ENCODE data around the gene ADRA2A. TPM values are rescaled to one million over a fixed set of nuclear protein-coding genes. Genes with fewer than 3 reads are reported as not detected.

The ADRA2A gene
- total RNA-seq, result 3.8 TPM
- long read RNA-seq, transcript ADRA2A-201 (1 exons, 3,745 nt), result major isoform, 9 of 9 reads
- long read RNA-seq, partial matches to known transcripts, result 0 of 9 reads
- long read RNA-seq, other reads (novel, unspliced or antisense), result 0 of 9 reads

DNA sequence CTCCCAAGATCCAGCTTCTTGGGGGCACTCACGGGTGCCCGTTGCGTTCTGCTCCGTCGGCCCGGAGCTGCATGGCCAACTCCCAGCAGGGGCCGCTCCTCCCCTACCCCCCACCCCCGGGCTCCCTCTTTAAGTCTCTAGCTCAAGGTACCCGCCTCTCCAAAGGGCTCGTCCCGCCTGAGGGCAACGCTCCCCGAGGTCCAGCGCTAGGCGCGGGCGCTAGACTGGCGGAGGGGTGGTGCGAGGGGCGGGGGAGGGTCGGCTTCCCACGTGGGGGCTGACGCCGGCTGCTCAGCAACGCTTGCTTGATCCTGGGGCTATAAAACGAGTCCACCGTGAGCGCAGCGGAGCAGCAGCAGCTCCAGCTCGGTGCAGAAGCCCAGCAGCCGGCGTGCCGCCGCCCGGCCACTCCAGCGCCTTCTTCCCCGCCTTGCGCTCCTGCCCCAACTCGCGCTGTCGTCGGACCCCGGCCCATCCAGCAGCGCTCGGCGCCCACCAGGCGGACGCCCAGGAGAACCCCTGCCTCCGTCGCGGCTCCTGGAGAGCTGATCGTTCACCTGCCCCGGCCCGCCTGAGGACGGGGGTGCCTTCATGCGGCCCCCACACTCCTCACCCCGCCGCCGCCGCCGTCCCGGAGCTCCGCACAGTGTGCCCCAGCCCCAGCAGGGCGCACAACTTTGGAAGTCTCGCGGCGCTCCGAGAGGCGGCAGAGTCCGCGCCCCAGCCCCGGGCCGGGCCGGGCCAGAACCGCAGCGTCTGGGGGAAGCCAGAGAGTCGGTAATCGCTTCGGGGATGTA lies at the start of gene ADRA2A:
Gene ADRA2A (plus strand): TSS at position 348 of the 797 bp plus-strand sequence. CDS start 968 bp downstream, outside the sequence.
- intact Hi-C loops (cut with DNase I), result no loop called here
- peaks cover 72% of the 10 kb centered on the region for H3K27me3 ChIP-seq (ENCODE audit: low read depth)
- peak; percentile 72 for ATAC-seq
- no peaks in the 10 kb centered on the region for H3K9me3 ChIP-seq
- peak; percentile 57 for DNase-seq
- H3K36me3 ChIP-seq, result no peaks in the 10 kb centered on the region
- H3K27ac ChIP-seq, result peak within 1 kb of the TSS; percentile 50
- H3K4me1 ChIP-seq, result peaks cover 24% of the 10 kb centered on the region
- TF ChIP-seq, protein P1, sequence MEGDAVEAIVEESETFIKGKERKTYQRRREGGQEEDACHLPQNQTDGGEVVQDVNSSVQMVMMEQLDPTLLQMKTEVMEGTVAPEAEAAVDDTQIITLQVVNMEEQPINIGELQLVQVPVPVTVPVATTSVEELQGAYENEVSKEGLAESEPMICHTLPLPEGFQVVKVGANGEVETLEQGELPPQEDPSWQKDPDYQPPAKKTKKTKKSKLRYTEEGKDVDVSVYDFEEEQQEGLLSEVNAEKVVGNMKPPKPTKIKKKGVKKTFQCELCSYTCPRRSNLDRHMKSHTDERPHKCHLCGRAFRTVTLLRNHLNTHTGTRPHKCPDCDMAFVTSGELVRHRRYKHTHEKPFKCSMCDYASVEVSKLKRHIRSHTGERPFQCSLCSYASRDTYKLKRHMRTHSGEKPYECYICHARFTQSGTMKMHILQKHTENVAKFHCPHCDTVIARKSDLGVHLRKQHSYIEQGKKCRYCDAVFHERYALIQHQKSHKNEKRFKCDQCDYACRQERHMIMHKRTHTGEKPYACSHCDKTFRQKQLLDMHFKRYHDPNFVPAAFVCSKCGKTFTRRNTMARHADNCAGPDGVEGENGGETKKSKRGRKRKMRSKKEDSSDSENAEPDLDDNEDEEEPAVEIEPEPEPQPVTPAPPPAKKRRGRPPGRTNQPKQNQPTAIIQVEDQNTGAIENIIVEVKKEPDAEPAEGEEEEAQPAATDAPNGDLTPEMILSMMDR (IDR thresholded peaks at IDR 0.05), result no peak
- peak within 1 kb of the TSS; percentile 59 for H3K4me3 ChIP-seq

DNA sequence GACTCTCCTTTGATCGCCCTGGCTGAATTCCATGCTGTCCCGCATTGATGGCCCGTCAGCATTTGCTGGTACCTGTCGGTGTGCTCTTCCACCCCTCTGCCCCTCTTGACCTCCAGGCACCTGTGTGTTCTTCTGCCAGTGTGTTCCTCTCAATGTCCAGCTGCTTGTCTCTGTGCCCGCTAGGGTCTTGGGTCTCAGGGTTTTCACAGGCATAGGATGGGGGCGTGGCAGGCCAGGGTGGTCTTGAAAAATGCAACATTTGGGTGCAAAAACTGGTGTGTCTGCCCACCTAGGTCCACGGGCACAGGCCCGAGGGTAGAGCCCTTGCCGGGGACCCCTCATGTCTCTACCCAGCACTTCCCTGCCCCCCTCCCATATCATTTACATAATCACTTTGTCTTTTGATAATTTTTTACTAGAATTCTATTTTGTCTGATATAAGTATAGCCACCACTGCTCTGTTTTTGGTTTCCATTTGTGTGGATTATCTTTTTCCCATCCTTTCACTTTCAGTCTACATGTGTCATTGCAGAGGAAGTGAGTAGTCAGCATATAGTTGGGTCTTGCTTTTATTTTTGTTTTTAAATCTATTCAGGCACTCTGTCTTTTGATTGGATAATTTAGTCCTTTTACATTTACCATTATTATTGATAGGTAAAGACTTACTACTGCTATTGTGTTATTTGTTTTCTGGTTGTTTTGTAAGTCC lies 46.6 kb upstream of the ADRA2A start:
- H3K4me3 ChIP-seq, result no peak overlapping the region
- H3K9me3 ChIP-seq, result peaks cover 4% of the 10 kb centered on the region
- peak; percentile 30 for DNase-seq
- ATAC-seq, result no peak
- no peaks in the 10 kb centered on the region for H3K27me3 ChIP-seq (ENCODE audit: low read depth)
- TF ChIP-seq, protein P1 (IDR thresholded peaks at IDR 0.05), result no peak
- H3K4me1 ChIP-seq, result no peaks in the 10 kb centered on the region
- no peak overlapping the region for H3K27ac ChIP-seq
- intact Hi-C loops (cut with DNase I), result no loop called here
- no peaks in the 10 kb centered on the region for H3K36me3 ChIP-seq

DNA sequence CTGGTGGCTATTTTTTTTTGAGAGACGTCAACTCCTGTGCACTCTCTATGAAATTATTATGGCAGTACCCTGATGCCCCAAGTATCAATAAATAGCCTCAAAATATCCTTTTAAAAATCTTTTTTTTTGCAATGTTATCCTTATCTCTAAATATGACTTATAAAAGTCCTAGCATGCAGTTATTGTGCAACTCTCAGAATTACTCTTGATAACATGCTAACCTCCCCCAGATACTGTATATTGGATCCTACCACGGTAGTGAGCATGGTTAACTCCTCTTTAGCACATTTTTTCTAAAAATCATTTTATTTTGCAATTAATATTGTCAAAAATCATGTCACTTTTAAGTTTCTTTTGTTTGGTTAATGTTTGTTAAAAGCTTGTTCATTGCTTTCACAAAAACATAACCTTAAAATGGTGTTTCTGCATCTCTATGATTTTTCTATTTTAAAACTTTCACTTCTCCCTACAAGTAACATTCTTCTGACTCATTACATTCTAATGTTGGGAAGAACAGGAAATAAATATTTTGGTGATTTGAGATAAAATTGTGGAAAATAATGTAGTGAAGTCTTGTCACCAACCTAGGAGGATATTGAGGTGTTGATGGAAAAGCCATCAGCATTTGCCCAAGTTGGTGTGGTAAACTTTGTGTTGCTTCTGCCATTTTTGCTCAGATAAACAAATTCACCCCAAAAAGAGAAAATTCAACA lies 42.1 kb upstream of the ADRA2A start:
- Histone ChIP-seq H3K4me1 (no peaks in the 10 kb centered on the region), H3K4me3 (no peak overlapping the region), H3K9me3 (peaks cover 18% of the 10 kb centered on the region), H3K36me3 (no peaks in the 10 kb centered on the region), H3K27me3 (ENCODE audit: low read depth) (no peaks in the 10 kb centered on the region), H3K27ac (no peak overlapping the region)
- ATAC-seq (no peak), DNase-seq (no peak)
- TF ChIP-seq, protein P1 (IDR thresholded peaks at IDR 0.05), result no peak
- intact Hi-C loops (cut with DNase I), result no loop called here

DNA sequence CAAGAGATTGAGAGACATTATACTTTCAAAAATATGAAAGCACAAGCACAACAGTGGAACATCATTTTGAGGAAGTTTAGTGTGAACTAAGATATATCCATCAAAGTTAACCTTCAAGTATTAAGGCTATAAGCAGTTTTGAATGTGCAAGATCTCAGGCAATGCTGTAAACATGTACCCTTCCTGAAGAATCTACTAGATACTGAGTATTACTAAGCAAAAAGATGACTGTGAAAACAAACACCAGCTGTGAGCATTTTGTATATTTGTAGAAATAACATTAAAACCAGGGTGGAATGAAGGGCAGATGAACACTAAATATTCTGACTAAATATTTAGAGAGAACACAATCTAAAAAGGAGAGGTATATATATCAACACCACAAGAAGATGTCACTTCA lies 41.3 kb upstream of the ADRA2A start:
- TF ChIP-seq, protein P1 (IDR thresholded peaks at IDR 0.05), result no peak
- ATAC-seq, result no peak
- Histone ChIP-seq H3K4me3 (no peak overlapping the region), H3K36me3 (no peaks in the 10 kb centered on the region), H3K4me1 (no peaks in the 10 kb centered on the region), H3K27ac (no peak overlapping the region), H3K9me3 (peaks cover 23% of the 10 kb centered on the region), H3K27me3 (ENCODE audit: low read depth) (no peaks in the 10 kb centered on the region)
- DNase-seq, result no peak
- intact Hi-C loops (cut with DNase I), result no loop called here

DNA sequence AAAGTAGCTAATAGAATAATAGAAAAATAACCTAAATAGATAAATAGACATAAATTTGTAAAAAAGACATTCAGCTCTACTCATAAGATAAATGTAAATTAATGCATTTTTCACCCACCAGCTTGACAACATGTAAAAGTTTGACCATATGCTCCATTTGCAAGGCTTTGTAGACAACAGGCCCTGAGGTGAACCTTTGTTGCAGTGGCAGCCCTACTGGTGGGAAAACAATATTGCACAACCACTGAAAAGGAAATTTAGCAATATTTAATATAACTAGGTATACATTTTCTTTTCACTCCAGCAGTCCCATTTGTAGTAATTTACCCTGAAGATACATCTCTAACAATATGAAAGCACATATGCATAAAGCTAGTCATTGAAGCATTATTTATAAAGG lies 39.0 kb upstream of the ADRA2A start:
- intact Hi-C loops (cut with DNase I), result no loop called here
- TF ChIP-seq, protein P1 (IDR thresholded peaks at IDR 0.05), result no peak
- no peaks in the 10 kb centered on the region for H3K27me3 ChIP-seq (ENCODE audit: low read depth)
- H3K4me1 ChIP-seq, result no peaks in the 10 kb centered on the region
- H3K9me3 ChIP-seq, result peaks cover 24% of the 10 kb centered on the region
- no peak overlapping the region for H3K4me3 ChIP-seq
- no peak overlapping the region for H3K27ac ChIP-seq
- H3K36me3 ChIP-seq, result no peaks in the 10 kb centered on the region
- no peak for ATAC-seq
- DNase-seq, result no peak

Measured in lower lobe of right lung (tissue), 2 donors.